K562 (cell line): ENCODE data around the gene ST6GALNAC1. TPM values are rescaled to one million over a fixed set of nuclear protein-coding genes. Genes with fewer than 3 reads are reported as not detected.

Experiments used
- BRCA1 ChIP-seq, 2 experiments: fragments of 450-650 bp in 1 of 2; sonication (generic) in 1 of 2; formaldehyde crosslinking in 1 of 2; IDR thresholded peaks; 2 replicates each; pipeline versions ENCODE4 v1.5.0 to v1.6.1; 2017 to 2020; ENCODE audit warnings: mild to moderate bottlenecking in 1 of 2, missing genetic modification reagents in 1 of 2
- CHCHD3 ChIP-seq: fragments of 250-450 bp; sonication (Bioruptor Pico); IDR thresholded peaks from 2 replicates; pipeline ENCODE4 v2.1.2; 2022; ENCODE audit warnings: mild to moderate bottlenecking
- ELF4 ChIP-seq: fragments of 450-650 bp; formaldehyde crosslinking; IDR thresholded peaks from 2 replicates; pipeline ENCODE4 v1.4.0; 2022; ENCODE audit warnings: missing genetic modification characterization
- GTF2F1 ChIP-seq: IDR thresholded peaks from 2 replicates; pipeline ENCODE4 v1.6.1; 2011; ENCODE audit warnings: low read depth, low read length, improper control_type of control experiment
- MTF1 ChIP-seq: fragments of 250-450 bp; sonication (Bioruptor Pico); IDR thresholded peaks from 2 replicates; pipeline ENCODE4 v1.9.0; 2021; ENCODE audit warnings: moderate library complexity, mild to moderate bottlenecking, inconsistent platforms, borderline replicate concordance
- POLR2B ChIP-seq: fragments of 450-650 bp; IDR thresholded peaks from 2 replicates; pipeline ENCODE4 v1.6.1; 2018; ENCODE audit warnings: low read depth; ENCODE audit not compliant: partially characterized antibody
- SMARCE1 ChIP-seq: fragments of 450-650 bp; IDR thresholded peaks from 2 replicates; pipeline ENCODE4 v1.7.1; 2016; ENCODE audit warnings: mild to moderate bottlenecking
- ZKSCAN8 ChIP-seq: fragments of 200-800 bp; sonication (Bioruptor generic); IDR thresholded peaks from 2 replicates; pipeline ENCODE4 v1.6.1; 2016; ENCODE audit warnings: missing genetic modification characterization, missing compliant biosample characterization
- ZNF57 ChIP-seq: fragments of 450-650 bp; formaldehyde crosslinking; IDR thresholded peaks from 2 replicates; pipeline ENCODE4 v1.4.0; 2020; ENCODE audit warnings: mild to moderate bottlenecking, moderate library complexity
- polyA plus RNA-seq, 8 experiments: library from polyadenylated mRNA; depleted of rRNA in 4 of 8; stranded (reverse) in 5 of 8; unstranded in 3 of 8; fragments of >200 nt; fragmentation: Nextera tagmentation in 2 of 8; fragmentation: Illumina TruSeq in 1 of 8; extraction: Ambion mirVana in 2 of 8; extraction: Trizol in 1 of 8; gene quantifications; 2 replicates each; pipeline versions ENCODE4 v1.2.1 to v1.2.3, GENCODE V29; 2011 to 2014; ENCODE audit warnings: inconsistent platforms in 1 of 8, missing spikeins in 1 of 8
- total RNA-seq, 7 experiments: library from RNA; depleted of rRNA in 6 of 7; stranded (reverse); fragments of >200 nt in 6 of 7; fragmentation: Illumina TruSeq in 2 of 7; extraction: Trizol in 2 of 7; gene quantifications; 2 replicates each; pipeline versions ENCODE4 v1.2.1 to v1.2.3, GENCODE V29; 2011 to 2021; ENCODE audit warnings: low replicate concordance in 1 of 7
- TF ChIP-seq, protein P1 (sequence below): sonication (generic); formaldehyde crosslinking; IDR thresholded peaks from 2 replicates; pipeline ENCODE4 v1.8.1; 2023; ENCODE audit warnings: mild to moderate bottlenecking, missing genetic modification reagents
- TF ChIP-seq, protein P2 (sequence below): fragments of 250-450 bp; sonication (Bioruptor Pico); IDR thresholded peaks from 2 replicates; pipeline ENCODE4 v1.8.0; 2021; ENCODE audit warnings: moderate library complexity, mild to moderate bottlenecking, inconsistent platforms
- TF ChIP-seq, protein P3 (sequence below), 2 experiments: fragments of 450-650 bp; IDR thresholded peaks; 2 replicates each; pipeline ENCODE4 v1.6.1; 2018; ENCODE audit warnings: mild to moderate bottlenecking in 2 of 2, low read depth in 1 of 2; ENCODE audit not compliant: partially characterized antibody in 2 of 2
- TF ChIP-seq, protein P4 (sequence below): fragments of 200-800 bp; sonication (Bioruptor generic); IDR thresholded peaks from 2 replicates; pipeline ENCODE4 v1.6.1; 2016; ENCODE audit warnings: missing genetic modification characterization, missing compliant biosample characterization

Gene ST6GALNAC1
- total and polyA plus RNA-seq, 9 of the 15 experiments (the other 6 are each of a cell fraction or from before 2014, with no cell fraction given), result 20.6 to 68.4 (median 50.5) TPM

DNA sequence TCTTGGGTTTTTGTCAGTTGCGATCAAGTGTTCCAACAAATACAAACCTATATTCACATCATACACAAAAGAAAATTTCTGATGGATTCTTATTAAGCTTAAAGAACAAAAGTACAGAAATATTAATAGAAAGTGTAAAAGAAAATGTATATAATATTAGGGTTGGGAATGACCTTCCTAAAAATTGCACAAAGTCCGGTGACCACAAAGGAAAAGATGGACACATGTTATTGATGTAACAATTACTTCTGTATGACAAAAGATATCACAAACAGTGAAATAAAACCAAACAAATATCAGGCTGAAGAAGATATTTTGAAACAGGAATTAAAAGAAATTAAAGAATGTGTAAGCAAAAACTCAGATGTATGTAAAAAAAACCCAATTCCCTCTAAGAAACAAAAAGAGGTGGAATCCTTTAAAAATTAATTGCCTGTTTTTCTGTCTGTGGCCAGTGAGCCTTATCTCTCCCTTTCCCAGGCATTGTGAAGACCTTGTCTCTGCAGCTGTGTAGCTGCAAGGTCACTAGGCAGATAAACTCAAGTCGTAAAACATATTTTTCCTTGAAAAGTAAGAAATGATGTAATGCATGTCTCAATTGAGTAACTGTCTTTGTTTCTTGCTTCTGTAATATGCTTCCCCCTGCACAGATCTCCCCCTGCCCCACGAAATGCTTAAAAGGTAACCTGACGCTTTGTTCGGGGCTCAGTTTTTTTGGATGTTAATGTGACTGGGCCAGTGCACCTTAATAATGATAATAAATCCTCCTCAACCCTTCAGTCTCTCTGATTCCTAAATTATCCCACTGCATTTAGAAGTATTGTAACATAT, 2.8 kb downstream of the ST6GALNAC1 start (continued):
- TF ChIP-seq, protein P1, sequence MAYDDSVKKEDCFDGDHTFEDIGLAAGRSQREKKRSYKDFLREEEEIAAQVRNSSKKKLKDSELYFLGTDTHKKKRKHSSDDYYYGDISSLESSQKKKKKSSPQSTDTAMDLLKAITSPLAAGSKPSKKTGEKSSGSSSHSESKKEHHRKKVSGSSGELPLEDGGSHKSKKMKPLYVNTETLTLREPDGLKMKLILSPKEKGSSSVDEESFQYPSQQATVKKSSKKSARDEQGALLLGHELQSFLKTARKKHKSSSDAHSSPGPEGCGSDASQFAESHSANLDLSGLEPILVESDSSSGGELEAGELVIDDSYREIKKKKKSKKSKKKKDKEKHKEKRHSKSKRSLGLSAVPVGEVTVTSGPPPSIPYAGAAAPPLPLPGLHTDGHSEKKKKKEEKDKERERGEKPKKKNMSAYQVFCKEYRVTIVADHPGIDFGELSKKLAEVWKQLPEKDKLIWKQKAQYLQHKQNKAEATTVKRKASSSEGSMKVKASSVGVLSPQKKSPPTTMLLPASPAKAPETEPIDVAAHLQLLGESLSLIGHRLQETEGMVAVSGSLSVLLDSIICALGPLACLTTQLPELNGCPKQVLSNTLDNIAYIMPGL (CRISPR knock-in tag), result no peak
- TF ChIP-seq CHCHD3 (CRISPR knock-in tag), result no peak
- TF ChIP-seq POLR2B, result peak; percentile 15
- TF ChIP-seq, protein P2, sequence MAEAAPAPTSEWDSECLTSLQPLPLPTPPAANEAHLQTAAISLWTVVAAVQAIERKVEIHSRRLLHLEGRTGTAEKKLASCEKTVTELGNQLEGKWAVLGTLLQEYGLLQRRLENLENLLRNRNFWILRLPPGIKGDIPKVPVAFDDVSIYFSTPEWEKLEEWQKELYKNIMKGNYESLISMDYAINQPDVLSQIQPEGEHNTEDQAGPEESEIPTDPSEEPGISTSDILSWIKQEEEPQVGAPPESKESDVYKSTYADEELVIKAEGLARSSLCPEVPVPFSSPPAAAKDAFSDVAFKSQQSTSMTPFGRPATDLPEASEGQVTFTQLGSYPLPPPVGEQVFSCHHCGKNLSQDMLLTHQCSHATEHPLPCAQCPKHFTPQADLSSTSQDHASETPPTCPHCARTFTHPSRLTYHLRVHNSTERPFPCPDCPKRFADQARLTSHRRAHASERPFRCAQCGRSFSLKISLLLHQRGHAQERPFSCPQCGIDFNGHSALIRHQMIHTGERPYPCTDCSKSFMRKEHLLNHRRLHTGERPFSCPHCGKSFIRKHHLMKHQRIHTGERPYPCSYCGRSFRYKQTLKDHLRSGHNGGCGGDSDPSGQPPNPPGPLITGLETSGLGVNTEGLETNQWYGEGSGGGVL (CRISPR knock-in tag), result no peak
- TF ChIP-seq, protein P3, sequence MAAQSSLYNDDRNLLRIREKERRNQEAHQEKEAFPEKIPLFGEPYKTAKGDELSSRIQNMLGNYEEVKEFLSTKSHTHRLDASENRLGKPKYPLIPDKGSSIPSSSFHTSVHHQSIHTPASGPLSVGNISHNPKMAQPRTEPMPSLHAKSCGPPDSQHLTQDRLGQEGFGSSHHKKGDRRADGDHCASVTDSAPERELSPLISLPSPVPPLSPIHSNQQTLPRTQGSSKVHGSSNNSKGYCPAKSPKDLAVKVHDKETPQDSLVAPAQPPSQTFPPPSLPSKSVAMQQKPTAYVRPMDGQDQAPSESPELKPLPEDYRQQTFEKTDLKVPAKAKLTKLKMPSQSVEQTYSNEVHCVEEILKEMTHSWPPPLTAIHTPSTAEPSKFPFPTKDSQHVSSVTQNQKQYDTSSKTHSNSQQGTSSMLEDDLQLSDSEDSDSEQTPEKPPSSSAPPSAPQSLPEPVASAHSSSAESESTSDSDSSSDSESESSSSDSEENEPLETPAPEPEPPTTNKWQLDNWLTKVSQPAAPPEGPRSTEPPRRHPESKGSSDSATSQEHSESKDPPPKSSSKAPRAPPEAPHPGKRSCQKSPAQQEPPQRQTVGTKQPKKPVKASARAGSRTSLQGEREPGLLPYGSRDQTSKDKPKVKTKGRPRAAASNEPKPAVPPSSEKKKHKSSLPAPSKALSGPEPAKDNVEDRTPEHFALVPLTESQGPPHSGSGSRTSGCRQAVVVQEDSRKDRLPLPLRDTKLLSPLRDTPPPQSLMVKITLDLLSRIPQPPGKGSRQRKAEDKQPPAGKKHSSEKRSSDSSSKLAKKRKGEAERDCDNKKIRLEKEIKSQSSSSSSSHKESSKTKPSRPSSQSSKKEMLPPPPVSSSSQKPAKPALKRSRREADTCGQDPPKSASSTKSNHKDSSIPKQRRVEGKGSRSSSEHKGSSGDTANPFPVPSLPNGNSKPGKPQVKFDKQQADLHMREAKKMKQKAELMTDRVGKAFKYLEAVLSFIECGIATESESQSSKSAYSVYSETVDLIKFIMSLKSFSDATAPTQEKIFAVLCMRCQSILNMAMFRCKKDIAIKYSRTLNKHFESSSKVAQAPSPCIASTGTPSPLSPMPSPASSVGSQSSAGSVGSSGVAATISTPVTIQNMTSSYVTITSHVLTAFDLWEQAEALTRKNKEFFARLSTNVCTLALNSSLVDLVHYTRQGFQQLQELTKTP (IDR thresholded peaks at IDR 0.05; ENCODE audit: low read depth in 1 of 2, partially characterized antibody in 2 of 2), result peak; percentile 75 to 78
- TF ChIP-seq, protein P4, sequence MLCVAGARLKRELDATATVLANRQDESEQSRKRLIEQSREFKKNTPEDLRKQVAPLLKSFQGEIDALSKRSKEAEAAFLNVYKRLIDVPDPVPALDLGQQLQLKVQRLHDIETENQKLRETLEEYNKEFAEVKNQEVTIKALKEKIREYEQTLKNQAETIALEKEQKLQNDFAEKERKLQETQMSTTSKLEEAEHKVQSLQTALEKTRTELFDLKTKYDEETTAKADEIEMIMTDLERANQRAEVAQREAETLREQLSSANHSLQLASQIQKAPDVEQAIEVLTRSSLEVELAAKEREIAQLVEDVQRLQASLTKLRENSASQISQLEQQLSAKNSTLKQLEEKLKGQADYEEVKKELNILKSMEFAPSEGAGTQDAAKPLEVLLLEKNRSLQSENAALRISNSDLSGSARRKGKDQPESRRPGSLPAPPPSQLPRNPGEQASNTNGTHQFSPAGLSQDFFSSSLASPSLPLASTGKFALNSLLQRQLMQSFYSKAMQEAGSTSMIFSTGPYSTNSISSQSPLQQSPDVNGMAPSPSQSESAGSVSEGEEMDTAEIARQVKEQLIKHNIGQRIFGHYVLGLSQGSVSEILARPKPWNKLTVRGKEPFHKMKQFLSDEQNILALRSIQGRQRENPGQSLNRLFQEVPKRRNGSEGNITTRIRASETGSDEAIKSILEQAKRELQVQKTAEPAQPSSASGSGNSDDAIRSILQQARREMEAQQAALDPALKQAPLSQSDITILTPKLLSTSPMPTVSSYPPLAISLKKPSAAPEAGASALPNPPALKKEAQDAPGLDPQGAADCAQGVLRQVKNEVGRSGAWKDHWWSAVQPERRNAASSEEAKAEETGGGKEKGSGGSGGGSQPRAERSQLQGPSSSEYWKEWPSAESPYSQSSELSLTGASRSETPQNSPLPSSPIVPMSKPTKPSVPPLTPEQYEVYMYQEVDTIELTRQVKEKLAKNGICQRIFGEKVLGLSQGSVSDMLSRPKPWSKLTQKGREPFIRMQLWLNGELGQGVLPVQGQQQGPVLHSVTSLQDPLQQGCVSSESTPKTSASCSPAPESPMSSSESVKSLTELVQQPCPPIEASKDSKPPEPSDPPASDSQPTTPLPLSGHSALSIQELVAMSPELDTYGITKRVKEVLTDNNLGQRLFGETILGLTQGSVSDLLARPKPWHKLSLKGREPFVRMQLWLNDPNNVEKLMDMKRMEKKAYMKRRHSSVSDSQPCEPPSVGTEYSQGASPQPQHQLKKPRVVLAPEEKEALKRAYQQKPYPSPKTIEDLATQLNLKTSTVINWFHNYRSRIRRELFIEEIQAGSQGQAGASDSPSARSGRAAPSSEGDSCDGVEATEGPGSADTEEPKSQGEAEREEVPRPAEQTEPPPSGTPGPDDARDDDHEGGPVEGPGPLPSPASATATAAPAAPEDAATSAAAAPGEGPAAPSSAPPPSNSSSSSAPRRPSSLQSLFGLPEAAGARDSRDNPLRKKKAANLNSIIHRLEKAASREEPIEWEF (CRISPR knock-in tag), result no peak
- peak; percentile 61; the same call in 1 of the 2 replicates for TF ChIP-seq ZKSCAN8
- no peak for TF ChIP-seq BRCA1 (IDR thresholded peaks at IDR 0.05)
- no peak for TF ChIP-seq BRCA1 (CRISPR knock-in tag; IDR thresholded peaks at IDR 0.05)
- TF ChIP-seq MTF1 (CRISPR knock-in tag), result no peak
- TF ChIP-seq SMARCE1, result peak; percentile 93
- TF ChIP-seq ZNF57 (CRISPR knock-in tag), result no peak
- no peak for TF ChIP-seq ELF4
- no peak for TF ChIP-seq GTF2F1
